KMS-11 (cell line): Measurements from ENCODE around the gene BHLHA9.

Source experiments
- H2AFZ ChIP-seq: fragments of 200-600 bp; sonication (generic); 2 replicates; pipeline ENCODE4 v1.6.1; 2016; ENCODE audit warnings: antibody characterized with exemption, mixed run types, low read depth
- H3K27ac ChIP-seq: fragments of 200-600 bp; sonication (generic); 2 replicates; pipeline ENCODE4 v1.6.1; 2016; ENCODE audit warnings: mild to moderate bottlenecking, mixed run types
- H3K27me3 ChIP-seq: fragments of 200-600 bp; sonication (generic); 2 replicates; pipeline ENCODE4 v1.6.1; 2017; ENCODE audit warnings: mild to moderate bottlenecking, low read depth, mixed run types, moderate library complexity; ENCODE audit not compliant: insufficient read depth
- H3K36me3 ChIP-seq: fragments of 200-600 bp; sonication (generic); 2 replicates; pipeline ENCODE4 v1.6.1; 2017; ENCODE audit warnings: mild to moderate bottlenecking, mixed run types; ENCODE audit not compliant: insufficient read depth
- H3K4me1 ChIP-seq: fragments of 200-600 bp; sonication (generic); 2 replicates; pipeline ENCODE4 v1.6.1; 2016; ENCODE audit warnings: mild to moderate bottlenecking, low read depth, mixed run types; ENCODE audit not compliant: poor library complexity, severe bottlenecking
- H3K4me2 ChIP-seq: fragments of 200-600 bp; sonication (generic); 2 replicates; pipeline ENCODE4 v1.7.0; 2016; ENCODE audit warnings: mild to moderate bottlenecking, mixed run types
- H3K4me3 ChIP-seq: fragments of 200-600 bp; sonication (generic); IDR thresholded peaks from 2 replicates; pipeline ENCODE4 v1.6.1; 2017; ENCODE audit warnings: low read depth, low read length, mixed read lengths; ENCODE audit not compliant: insufficient read depth
- H3K79me2 ChIP-seq: fragments of 200-600 bp; sonication (generic); 2 replicates; pipeline ENCODE4 v1.6.1; 2016; ENCODE audit warnings: low read depth, mixed run types; ENCODE audit not compliant: insufficient read depth
- H3K9ac ChIP-seq: fragments of 200-600 bp; sonication (generic); 2 replicates; pipeline ENCODE4 v1.6.1; 2016; ENCODE audit warnings: mild to moderate bottlenecking, mixed run types
- H4K20me1 ChIP-seq: fragments of 200-600 bp; sonication (generic); 2 replicates; pipeline ENCODE4 v1.6.1; 2016; ENCODE audit warnings: mild to moderate bottlenecking, mixed run types; ENCODE audit not compliant: insufficient read depth
- TF ChIP-seq, protein P1 (sequence below): fragments of 200-600 bp; sonication (generic); conservative IDR thresholded peaks from 2 replicates; pipeline ENCODE4 v1.6.1; 2017; ENCODE audit warnings: low read depth, mild to moderate bottlenecking, antibody characterized with exemption, low read length, moderate library complexity, mixed read lengths

BHLHA9 gene

DNA sequence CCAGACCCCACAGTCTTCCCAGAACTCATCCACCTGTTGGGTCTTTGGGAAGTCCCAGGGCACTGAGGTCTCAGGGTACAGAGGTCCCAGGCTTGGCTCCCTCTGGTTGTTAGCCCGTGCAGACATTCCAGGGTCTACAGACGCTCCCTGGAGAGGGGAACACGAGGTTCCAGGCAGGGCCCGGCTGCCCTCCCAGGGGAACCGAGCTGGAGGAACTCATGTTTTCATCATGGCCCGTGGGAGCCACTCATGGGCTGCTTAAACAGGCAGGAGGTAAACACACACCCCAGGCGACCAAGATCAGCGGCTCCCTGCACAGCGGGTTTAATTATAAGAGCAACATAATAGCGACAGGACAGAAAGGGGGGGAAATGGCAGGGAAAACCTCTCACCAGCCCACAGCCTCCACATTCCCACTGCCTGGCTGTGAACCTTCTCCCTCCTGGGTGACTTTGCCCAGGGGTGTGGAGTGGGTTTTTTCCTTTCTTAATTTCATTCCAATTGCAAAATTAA, 45.7 kb downstream of the BHLHA9 start:
- no peak overlapping the region for H3K9ac ChIP-seq
- H3K36me3 ChIP-seq: no peaks in the 10 kb centered on the region
- no peaks in the 10 kb centered on the region for H3K79me2 ChIP-seq
- H3K4me1 ChIP-seq: no peaks in the 10 kb centered on the region
- H2AFZ ChIP-seq: no peak overlapping the region
- peaks cover 60% of the 10 kb centered on the region for H3K27me3 ChIP-seq
- H3K4me3 ChIP-seq: no peak overlapping the region
- H4K20me1 ChIP-seq: no peaks in the 10 kb centered on the region
- no peak overlapping the region for H3K27ac ChIP-seq
- TF ChIP-seq, protein P1, sequence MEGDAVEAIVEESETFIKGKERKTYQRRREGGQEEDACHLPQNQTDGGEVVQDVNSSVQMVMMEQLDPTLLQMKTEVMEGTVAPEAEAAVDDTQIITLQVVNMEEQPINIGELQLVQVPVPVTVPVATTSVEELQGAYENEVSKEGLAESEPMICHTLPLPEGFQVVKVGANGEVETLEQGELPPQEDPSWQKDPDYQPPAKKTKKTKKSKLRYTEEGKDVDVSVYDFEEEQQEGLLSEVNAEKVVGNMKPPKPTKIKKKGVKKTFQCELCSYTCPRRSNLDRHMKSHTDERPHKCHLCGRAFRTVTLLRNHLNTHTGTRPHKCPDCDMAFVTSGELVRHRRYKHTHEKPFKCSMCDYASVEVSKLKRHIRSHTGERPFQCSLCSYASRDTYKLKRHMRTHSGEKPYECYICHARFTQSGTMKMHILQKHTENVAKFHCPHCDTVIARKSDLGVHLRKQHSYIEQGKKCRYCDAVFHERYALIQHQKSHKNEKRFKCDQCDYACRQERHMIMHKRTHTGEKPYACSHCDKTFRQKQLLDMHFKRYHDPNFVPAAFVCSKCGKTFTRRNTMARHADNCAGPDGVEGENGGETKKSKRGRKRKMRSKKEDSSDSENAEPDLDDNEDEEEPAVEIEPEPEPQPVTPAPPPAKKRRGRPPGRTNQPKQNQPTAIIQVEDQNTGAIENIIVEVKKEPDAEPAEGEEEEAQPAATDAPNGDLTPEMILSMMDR: no peak
- no peak overlapping the region for H3K4me2 ChIP-seq
